Panc1 (cell line): ENCODE measurements around the gene SHMT1.

ENCODE experiments used
- CTCF ChIP-seq: fragments of 450-650 bp; IDR thresholded peaks from 2 replicates; pipeline ENCODE4 v1.5.1; 2017; ENCODE audit warnings: mild to moderate bottlenecking
- POLR2AphosphoS5 ChIP-seq: IDR thresholded peaks from 2 replicates; pipeline ENCODE4 v1.6.1; 2012; ENCODE audit warnings: mild to moderate bottlenecking, low read depth, low read length, moderate library complexity
- REST ChIP-seq, 2 experiments: IDR thresholded peaks; 2 replicates each; pipeline ENCODE4 v1.6.1; 2011 to 2012; ENCODE audit warnings: low read depth in 2 of 2, control low read depth in 1 of 2, low read length in 1 of 2, mild to moderate bottlenecking in 1 of 2, moderate library complexity in 1 of 2; ENCODE audit not compliant: insufficient read depth in 1 of 2

DNA sequence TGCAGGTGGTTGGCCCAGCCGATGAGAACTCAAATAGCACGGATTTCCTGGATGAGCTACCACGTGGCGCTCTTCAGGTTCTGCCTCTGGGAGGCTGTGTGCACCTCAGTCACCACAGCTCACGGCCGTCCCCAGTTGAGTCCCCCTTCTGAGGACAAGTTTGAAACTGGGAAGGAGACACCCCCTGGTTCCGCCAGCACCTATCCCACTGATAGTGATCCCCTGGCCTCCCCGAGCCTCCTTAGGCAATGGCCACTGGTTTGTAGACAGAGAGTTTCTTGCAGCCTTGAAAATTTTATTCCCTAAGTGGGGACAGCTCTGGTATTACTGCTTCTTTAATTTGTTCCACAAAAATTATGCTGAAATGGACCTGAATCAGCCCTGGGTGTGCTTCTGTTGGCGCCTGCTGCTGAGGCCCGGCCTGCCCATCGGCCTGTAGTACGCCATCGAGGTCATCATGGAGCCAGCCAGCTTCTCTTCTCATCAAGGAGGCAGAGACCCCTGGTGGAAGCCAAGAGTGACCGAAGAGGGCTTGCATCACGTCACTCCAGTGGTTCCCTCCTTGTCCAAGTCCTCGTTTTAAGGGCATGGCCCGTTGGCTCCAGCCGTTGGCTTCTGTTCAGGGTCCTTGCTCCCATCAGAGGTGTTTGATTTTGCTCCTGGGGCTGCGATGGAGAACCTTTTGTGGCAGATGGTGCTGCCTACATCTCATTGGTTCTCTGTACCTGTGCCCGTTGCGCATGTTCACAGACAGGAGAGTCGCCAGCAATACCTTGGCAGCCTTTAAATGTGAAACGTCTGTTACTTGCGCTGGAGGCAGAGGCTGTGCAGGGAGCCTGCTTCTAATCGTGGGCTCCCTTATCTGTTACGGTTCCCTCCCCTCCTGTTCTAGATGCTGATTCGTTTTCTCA is 39.0 kb downstream of the SHMT1 start:
- no peak for TF ChIP-seq CTCF
- TF ChIP-seq REST (IDR thresholded peaks at IDR 0.05; ENCODE audit: insufficient read depth in 1 of 2, low read depth in 2 of 2, low read length in 1 of 2): no peak
- no peak for TF ChIP-seq POLR2AphosphoS5
